Measurements from ENCODE around the gene ADAMTS10.
"Not testable (repeated sequence)": the region's sequence is repeated elsewhere in the genome, so short reads cannot be mapped to it uniquely, and the experiment has no call there.

The ADAMTS10 gene

DNA sequence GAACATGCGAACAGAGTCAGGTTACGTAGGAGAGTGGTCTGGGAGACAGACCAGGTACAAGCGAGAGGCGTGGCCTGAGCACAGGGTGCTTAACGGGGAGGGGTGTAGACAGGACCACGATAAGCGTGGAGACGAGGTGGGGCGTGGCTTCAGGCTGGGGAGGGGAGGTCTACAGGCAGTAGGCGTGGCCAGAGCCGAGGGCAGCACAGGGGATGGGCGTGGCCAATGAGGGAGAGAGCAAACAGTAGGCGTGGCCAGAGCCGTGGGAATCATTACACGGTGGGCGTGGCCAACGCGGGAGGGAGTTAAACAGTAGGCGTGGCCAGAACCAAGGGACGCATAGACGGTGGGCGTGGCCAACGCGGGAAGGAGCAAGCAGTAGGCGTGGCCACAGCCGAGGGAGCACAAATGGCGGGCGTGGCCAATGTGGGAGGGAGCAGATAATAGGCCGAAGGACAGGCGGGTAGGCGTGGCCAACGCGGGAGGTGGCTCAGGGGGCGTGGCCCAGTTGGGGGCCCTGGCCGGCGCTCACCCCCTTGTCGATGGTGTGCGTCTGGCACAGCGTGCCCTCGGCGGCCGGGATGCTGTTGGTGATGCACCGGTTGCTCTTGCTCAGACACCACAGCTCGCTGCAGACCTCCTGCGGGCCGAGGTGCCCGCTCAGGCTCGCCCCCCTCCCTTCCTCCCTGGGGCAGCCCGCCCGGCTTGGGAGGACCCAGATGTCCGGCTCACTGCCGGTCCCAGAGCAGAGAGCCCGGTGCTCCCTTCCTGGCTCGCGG is 18.1 kb downstream of the ADAMTS10 start:
- DNase-seq: peak; percentile 96

DNA sequence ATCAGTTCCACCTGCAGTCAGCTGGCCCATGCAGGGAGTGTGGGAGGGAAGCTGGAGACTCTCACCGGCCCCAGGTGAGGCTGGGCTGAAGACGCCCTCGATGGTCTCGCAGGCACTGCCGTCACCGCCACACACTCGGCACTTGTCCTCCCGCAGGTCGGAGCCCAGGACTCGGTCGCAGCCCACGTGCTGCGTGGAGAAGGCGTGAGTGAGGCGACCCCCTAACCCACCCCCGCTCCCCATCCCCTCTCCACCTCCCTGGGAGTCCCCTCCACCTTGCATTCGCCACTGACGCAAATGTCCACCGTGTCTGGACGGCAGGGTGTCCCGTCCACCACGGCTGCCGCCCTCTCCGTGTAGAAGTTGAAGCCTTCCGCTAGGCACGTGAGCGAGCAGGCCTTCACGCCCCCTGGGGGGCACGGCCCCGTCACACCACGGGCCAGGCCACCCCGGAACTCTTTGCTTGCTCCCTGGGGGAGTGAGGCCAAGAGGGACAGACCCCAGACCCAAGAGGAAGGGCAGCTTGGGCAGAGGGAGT is 21.3 kb downstream of the ADAMTS10 start:
- DNase-seq: no peak

DNA sequence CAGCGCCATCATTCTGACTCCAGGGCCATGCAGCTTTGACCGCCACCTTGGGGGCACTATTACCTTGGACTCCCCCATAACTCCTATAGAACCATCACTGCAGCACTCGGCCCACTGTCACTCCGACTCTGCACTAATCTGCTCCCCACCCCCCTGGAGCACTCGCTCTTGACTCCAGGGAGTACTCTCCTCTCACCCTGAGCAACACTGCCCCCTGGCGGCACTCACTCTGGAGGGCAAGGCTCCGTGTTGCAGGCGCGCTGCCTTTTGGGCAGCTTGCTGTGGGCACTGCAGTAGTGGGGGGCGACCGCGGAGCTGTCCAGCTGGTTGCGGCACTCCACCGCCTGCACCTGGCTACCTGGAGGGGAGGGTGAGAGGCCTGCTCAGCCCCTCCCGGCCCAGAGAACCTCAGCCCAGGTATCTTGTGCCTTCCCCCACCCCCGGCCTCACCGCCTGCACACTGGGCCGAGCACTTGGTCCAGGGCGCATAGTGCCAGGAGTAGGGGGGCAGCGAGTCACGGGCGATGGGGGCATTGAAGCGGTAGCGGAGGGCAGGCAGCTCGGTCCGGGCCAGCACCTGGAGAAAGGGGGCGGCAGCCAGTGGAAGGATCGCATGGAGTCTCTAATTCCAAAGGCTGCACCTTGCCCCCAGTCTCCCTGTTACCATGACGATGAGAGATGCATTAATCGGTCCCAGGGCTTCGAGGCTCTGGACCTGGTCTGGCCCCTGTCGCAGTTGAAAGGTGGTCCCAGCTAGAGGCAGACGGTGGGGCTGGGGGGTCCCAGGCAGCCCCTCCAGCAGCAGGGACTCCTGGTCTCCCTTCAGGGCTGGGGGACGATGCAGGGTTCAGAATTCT is 24.4 kb downstream of the ADAMTS10 start:
- peak; percentile 72 for DNase-seq

DNA sequence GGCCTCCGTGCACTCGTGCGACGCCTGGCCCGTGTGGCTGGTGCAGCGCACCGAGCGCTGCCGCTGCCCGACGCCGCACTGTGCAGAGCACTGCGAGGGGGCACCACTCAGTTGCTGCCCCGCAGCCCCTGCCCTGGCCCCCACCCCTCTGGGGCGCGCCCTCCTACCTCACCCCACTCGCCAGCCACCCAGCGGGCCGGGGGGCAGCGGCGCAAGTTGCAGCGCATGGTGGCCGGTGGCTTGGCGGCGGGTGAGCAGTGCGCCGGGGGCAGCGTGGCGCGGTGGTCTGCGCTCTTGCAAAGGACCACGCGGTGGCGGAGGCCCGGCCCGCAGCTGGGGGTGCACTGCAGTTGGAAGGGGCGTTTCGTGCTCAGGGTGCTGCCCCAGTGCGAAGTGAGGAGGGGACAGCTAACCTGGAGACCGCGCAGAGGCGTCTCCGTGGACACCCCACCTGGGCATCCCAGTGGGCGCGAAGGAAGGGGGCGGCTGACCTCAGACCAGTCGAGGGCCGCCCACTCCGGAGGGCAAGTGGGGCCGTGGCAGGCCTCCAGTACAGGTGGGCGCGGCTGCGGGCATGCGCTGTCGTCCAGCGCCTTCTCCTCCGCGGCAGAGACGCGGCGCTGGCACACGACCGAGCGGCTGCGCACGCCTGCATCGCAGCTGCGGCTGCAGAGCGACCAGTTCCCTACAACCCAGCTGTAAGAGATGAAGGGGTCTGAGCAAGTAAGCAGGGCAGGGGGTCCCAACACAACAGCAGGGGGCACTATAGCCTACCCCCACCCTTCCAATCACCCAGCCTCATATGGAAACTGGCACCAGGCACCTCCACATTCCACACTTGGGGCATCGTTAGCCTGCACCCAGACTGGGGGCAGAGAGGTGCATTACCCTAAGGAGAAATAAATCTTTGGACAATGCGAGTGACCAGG is 25.3 kb downstream of the ADAMTS10 start:
- DNase-seq: no peak

DNA sequence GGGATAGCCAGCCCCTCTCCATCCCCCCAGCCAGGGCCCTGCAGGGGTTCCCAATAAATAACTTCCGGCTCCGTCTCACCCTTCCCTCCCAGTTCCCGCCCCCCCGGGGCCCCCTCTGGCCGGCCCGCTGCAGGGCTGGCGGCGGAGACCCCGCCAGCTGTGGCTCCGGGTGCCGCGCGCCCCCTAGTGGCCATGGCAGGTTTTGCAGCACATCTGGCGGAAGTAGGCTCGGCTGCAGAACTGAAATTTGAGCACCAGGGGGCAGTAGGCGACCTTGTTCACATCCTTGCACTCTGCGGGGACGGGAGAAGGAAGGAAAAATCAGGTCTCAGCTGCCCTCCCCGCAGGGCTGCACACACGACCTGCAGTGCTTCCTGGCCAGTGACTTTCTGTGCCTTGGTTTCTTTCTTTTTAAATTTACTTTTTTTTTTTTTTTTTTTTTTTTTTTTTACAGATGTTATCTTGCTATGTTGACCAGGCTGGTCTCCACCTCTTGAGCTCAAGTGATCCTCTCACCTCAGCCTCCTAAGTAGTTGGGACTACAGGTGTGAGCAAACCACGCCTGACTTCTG is 29.7 kb downstream of the ADAMTS10 start:
- peak; percentile 88 for DNase-seq

DNA sequence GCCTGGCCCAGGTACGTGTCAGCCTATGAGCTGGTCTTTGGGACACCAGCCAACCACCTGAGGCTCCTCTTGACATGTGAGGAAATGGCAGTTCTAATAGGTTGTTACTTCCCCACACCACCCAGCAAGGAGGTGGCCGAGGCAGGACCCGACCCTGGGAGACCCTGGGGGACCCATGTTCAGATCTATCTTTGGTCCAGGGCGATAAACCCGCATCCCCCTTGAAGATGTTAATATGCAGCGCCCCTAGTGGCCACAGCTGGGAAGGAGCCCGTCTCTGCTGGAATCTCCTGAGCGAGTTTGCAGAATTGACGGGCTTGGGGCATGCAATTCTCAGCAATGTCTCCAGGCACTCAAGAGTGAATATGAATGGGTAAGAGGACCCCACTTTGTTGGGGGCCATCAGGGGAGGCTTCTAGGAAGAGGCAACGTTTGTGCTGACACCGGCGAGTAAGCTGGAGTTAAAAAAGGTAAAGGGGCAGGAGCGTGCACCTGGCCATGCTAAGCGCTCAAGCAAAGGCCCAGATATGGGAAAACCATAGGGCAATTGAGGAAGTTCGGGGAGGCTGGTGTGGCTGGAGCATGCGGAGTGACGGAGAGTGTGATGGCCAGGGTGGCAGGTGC is 31.8 kb downstream of the ADAMTS10 start:
- peak; percentile 84 for DNase-seq

DNA sequence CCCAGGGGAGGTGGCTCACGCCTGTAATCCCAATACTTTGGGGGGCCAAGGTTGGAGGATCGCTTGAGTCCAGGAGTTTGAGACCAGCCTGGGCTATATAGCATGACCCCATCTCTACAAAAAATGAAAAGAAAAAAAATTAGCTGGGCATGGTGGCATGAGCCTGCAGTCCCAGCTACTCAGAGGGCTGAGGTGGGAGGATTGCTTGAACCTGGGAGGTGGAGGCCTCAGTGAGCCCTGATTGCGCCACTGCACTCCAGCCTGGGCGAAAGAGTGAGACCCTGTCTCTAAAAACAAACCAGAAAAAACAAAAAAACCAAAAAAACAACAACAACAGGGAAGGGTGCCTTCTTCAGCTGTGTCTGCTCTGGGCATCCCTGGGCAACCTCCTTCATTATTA is 32.8 kb downstream of the ADAMTS10 start:
- no peak for DNase-seq

DNA sequence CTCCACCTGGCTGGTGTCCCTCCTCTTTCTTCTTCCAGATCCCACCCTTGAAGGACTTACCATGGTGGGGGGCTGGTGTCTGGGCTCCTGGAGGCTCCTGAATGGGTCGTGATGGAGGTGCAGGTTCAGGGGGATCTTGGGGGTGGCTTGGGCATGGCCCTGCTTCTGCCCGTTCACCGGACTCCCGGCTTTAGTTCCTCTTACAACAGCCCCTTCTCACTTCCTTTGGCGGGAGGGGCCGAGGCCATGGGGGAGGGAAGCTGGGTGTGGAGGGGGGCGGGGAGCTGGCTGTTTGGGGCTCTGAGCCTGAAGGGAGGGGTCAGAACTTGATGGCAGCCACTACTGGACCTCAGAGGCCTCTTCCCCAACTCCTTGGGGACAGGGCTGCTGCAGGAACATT is 33.3 kb downstream of the ADAMTS10 start, which contains the start of gene MYO1F:
Gene MYO1F, minus strand, starts transcription at position 196 of the 400 bp plus-strand sequence. Its CDS starts 133 bp downstream, at position 63.
- peak; percentile 31 for DNase-seq

DNA sequence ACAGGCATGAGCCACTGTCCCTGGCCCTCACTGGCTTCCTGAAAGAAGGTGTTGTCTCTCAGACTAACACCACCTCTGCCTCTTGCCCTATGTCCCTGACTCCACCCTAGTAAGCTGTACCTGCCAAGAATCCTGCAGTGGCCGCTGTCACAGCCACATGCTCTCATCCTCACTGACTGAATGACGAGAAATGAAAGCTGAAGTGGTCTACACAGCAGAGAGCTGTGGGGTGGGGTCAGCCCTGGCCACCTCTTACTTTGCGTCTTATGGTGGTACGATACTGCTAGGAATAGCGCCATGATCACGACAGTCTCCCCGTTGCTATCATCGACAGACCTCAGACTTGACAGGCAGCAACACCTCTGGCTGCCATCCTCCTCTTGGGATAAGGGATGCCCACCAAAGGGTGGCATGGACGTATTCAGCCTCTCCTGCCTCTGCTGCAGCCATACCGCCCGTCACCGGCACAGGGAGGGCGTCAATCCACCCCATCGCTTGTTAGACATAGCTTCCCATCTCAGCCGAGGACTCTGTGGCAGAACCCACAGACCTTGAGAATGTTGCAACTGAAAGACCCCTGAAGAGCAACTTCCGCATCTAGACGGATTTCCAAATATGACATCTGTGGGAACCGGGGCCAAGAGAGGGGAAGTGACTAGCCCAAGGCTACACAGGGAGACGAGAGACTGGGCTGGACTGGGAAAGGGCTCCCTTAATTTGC is 34.1 kb downstream of the ADAMTS10 start:
- DNase-seq: no peak

DNA sequence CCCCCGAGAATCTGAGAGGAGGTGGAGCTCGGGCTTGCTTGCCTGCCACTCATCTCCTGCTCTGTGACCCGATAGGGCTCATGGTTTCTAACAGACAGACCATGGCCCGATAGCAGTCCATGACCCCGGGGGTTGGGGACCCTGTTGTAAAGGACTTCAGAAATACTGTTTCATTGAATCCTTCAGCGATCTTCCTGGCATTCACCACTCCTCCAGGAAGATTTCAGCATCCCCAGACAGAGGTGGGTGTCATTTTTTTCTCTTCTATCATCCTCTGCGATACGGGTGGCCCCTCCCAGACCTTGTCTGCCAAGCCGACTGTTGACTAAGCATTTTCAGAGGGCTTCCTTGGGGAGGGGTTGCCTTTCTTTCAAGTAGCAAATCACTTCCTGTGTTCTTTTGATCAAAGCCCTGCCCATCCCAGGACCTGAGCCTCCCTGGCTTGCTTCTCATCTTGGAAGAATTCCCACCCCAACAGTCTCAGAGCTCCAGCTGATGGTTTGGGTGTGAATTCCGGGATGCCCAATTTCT is 35.0 kb downstream of the ADAMTS10 start:
- DNase-seq: peak; percentile 72

DNA sequence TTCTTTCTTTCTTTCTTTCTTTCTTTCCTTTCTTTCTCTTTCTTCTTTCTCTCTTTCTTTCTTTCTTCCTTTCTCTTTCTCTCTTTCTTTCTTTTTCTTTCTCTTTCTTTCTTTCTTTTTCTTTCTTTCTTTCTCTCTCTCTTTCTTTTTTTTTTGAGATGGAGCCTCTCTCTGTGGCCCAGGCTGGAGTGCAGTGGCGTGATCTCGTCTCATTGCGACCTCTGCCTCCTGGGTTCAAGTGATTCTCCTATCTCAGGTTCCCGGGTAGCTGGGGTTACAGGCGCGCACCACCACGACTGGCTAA is 35.9 kb downstream of the ADAMTS10 start:
- not testable (repeated sequence) for DNase-seq

DNA sequence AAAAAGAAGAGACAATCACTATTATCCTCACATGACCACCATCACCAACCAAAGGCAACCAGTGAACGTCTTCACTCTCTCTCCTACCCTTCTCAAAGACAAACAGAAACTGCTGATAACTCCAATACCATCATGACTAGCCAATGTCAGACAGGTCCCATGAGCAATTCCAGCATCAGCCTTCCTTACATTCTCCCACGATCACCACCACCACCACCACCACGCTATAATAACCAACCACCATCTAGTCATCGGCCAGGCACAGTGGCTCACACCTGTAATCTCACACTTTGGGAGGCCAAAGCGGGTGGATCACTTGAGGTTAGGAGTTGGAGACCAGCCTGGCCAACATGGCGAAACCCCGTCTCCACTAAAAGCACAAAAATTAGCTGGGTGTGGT is 37.2 kb downstream of the ADAMTS10 start:
- DNase-seq: no peak

DNA sequence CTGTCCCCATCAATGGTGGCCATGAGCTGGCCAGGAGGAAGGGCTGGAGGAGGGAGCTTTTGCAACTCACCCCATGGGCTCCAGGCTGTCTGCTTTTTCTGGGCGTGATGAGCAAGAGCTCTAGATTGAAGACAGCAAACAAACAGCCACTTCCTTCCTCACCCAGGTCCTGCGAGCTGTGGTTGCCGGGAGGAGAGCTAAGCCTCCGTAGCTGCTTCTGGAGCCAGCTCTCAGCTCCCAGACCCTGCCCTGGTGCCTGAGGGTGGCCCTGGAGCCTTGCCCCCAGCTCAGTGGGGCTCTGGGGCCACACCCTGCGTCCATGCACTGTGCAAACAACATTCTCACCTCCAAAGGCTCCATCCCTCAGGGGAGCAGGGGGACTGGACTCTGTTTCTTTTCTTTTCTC is 39.5 kb downstream of the ADAMTS10 start:
- DNase-seq: peak; percentile 63

DNA sequence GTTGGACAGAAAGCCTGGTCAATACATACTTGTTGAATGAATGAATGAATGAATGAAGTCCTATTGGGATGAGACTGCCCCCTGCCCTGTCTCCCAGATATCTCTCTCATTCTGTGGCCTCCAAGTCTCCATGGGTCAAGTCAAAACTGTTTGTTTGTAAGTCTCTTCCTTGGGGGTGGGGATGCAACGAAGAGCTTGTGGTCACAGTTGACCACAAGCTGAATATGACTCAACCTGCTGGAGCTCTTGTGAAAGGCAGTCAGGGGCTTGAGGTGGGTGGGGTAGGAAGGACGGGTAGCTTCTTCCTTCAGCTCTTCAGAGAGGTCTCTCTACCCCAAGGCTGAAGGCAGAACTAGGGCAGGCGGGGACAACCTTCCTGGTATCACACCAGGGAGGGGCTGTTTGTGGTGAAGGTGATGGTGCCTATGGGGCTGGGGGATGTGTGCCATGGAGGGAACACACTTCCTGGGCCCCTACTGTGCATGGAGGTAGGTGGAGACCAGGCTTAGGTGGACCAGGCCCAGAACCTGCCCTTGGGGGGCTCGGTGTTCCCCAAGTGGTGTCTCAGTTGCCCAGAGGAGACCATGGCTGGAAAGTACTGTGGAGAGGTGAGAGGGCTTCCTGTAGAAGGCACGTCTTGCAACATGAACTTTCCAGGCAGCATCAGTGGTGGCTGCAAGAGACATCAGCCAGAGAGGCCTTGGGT is 41.3 kb downstream of the ADAMTS10 start:
- peak; percentile 84 for DNase-seq

DNA sequence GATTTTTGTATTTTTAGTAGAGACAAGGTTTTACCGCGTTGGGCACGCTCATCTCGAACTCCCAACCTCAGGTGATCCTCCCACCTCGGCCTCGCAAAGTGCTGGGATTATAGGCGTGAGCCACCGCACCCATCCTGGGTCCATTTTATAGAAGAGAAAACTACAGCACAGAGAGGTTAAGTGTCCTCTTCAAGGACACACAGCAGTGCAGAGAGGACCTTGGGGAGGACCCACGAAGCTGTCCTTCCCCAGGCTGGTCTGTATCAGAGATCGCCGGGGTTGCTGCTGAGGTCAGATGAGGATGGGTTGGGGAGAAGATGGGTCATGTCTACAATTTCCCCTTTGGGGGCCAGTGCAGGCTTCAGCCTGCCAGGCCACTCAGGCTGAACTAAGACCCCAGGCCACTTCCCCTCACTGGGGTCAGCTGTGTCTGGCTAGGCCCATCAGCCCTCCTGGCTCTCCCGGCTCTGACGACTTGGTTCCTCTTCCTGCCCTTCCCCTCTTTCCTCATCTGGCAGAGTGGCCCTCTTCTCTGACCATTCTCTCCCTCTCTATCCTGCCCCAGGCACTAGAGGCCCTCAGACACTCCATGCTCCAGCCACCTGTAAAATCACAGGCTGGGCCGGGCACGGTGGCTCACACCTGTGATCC is 42.9 kb downstream of the ADAMTS10 start:
- no peak for DNase-seq

DNA sequence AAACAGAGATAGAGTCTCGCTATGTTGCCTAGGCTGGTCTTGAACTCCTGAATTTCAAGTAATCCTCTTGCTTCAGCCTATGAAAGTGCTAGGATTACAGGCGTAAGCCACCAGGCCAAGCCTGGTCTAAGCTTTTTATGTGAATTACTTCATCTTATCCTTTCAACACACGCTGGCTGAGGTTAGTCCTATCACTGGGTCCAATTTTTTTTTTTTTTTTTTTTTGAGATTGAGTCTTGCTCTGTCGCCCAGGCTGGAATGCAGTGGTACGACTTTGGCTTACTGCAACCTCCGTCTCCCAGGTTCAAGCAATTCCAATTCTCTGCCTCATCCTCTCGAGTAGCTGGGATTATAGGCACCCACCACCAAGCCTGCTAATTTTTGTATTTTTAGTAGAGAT is 43.7 kb downstream of the ADAMTS10 start:
- DNase-seq: no peak

DNA sequence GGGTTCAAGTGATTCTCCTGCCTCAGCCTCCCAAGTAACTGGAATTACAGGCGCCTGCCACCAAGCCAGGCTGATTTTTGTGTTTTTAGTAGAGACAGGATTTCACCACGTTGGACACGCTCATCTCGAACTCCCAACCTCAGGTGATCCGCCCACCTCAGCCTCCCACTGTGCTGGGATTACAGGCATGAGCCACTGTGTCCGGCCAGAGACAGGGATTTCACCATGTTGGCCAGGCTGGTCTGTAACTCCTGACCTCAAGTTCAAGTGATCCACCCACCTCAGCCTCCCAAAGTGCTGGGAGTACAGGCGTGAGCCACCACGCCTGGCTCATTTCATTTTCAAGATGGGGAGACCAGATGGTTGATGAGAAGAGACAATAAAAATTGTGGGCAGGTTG is 45.6 kb downstream of the ADAMTS10 start:
- DNase-seq: not testable (repeated sequence)

DNA sequence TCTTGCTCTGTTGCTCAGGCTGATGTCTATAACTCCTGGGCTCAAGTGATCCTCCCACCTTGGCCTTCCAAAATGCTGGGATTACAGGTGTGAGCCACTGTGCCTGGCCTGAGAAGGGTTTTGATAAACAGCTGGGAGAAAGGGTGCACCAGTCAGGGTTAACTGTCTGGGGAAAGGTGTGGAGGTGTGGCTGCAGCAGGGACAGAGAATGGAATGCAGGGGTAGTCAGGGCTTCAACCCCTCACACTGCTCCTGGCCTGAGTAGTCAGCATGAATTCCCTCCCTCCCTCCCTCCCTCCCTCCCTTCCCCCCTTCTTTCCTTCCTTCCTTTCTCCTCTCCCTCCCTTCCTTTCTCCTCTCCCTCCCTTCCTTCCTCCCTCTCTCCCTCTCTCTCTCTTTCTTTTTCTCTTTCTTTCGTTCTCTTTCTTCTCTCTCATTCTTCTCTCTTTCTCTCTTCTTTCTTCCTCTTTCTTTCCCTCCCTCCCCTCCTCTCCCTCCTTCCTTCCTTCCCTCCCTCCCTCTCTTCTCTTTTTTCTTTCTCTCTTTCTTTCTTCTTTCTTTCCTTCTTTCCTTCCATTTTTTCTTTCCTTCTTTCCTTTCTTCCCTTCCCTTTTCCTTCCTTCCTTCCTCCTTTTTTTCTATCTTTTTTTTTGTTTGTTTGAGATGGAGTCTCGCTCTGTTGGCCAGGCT is 49.3 kb downstream of the ADAMTS10 start:
- DNase-seq: no peak

DNA sequence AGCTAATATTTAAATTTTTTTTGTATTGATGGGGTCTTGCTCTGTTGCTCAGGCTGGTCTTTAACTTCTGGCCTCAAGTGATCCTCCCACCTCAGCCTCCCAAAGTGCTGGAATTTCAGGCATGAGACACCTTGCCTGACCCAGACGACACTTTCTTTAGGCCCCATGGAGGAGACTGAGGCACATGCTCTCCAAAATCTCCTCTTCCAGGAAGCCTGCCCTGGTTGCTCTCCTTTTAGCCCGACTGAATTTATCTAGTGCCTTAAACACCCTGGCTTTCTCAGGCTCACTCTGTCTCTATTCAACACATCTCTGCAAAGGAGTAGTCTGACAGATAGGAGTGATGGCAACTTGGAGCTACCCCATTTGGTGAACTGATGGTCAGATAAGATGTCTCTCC is 52.2 kb downstream of the ADAMTS10 start:
- DNase-seq: no peak
